HG03139 (cell line): ENCODE measurements around the gene RFC4.

Source experiments
- ATAC-seq: cut with Tn5 transposase; IDR thresholded peaks from one replicate; pipeline ENCODE4 v1.9.1; 2021; ENCODE audit not compliant: unreplicated experiment

RFC4 gene

DNA sequence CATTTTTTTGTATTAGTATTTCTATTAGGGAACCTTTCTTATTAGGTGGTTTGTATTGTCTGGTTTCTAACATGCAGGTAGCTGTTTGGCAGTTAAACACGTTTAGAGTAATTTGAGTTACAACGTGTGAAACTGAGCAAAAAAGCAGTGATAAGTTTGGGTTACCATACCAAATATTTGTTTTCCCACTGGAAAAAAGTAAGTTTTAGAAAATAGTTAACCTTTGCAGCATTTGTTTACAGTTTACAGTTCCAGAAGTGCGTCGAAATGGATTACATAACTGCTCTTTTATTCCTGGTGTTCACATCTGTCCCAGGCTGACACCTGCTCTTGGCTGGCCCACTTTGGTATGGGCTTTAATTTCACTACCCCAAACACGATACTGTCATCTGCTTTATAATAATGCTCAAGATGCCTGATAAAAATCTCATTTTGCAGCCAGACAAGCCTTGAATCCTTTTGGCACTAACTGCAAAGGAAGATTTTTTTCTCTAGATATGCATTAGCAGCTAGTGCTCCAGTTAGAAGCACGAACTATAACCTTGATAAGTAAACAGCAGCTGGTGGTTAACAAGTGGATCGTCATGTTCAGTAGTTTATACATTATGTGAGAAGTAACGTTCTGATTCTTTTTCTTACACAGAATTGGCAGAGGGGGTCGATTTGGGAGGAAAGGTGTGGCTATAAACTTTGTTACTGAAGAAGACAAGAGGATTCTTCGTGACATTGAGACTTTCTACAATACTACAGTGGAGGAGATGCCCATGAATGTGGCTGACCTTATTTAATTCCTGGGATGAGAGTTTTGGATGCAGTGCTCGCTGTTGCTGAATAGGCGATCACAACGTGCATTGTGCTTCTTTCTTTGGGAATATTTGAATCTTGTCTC lies 17.6 kb downstream of the RFC4 start:
- ATAC-seq, result no peak

DNA sequence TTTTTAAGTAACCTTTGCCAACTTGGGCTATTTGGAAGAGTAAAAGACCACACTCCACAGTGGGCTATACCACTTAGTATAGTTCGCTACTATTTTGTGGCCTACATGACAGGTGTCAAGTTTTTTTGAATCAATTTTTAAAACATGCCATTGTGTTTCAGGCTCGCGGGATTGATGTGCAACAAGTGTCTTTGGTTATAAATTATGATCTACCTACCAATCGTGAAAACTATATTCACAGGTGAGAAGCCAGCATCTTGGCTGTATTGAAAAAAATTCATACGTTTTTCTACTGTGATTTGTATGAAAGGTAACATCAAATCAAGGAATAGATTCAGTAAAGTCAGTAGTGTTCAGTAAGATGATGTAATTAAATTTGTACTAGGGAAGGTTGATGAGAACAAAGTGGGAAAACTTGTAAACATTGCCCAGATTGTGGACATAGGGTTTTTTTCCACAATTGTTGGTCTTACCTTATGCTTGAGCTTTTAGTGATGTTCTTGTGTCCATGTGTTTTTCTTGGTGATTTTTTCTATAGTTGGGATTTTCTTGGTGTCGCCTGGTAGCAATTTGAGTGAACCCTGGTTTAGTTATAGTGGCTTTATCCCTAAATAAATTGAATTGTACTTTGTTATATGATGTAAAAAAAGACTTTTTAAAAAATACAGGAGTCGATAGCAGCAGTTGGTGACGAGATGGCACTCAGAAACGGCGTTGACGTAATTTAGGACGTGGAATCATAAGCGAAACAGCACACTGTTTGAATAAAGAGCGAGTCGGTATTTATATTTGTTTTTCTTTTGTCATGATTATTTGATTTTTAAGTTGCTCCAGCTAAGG lies 18.4 kb downstream of the RFC4 start:
- no peak for ATAC-seq

DNA sequence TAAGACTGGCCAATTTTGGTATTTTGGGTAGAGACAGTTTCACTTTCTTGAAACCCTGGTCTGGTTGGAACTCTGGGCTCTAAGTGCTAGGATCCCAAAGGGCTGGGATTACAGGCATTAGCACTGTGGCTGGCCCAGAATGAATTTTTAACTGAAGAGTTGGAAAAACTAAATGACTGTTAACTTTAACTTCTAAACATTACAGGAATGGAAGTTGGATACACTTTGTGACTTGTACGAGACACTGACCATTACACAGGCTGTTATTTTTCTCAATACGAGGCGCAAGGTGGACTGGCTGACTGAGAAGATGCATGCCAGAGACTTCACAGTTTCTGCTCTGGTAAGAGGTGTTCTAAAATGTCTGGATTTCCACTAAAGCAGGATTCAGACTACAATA lies 19.4 kb downstream of the RFC4 start:
- no peak for ATAC-seq

DNA sequence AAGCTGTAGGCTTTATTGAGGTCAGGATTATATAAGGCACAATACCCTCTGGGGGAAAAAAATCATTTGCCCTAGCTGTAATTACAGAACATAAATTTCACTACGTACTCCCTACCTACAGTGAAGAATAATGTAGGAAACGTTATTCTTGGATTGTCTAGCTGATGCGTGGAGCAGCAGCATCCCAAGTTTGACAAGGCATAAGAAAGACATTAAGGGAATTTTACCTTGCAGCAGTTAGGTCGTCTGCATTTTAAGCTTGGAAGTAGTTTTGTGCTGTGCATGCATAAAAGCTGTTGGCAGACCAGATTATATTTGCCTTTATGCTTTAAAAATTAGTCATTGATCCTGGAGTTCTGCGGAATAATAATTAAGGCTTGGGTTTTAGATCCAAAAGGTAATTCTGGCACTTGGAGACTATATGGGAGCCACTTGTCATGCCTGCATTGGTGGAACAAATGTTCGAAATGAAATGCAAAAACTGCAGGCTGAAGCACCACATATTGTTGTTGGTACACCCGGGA lies 20.7 kb downstream of the RFC4 start:
- ATAC-seq, result no peak

DNA sequence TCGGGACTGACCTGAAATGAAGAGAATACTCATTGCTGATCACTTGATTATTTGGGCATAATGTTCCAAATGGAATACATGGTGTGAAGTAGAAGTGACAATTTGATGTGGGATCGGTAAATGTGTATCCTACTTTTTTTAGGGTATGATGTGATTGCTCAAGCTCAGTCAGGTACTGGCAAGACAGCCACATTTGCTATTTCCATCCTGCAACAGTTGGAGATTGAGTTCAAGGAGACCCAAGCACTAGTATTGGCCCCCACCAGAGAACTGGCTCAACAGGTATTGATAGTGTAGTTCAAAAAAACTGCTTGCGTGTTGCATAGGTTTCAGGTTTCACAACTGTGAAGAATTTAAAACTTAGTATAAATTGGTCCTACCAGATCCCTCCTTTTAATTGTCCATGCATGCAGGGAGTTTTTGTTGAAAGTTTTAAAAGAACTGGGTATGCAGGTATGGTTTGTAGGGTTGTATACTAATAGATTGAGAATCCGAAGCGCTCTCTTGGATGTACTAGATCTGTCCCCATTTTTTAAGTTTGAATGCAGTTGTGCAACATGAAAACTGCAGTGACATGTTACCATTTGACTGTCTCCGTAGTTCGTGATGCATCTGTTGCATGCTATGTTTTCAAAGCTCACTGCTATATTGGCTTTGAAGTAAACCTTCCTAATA lies 21.3 kb downstream of the RFC4 start:
- ATAC-seq, result no peak

DNA sequence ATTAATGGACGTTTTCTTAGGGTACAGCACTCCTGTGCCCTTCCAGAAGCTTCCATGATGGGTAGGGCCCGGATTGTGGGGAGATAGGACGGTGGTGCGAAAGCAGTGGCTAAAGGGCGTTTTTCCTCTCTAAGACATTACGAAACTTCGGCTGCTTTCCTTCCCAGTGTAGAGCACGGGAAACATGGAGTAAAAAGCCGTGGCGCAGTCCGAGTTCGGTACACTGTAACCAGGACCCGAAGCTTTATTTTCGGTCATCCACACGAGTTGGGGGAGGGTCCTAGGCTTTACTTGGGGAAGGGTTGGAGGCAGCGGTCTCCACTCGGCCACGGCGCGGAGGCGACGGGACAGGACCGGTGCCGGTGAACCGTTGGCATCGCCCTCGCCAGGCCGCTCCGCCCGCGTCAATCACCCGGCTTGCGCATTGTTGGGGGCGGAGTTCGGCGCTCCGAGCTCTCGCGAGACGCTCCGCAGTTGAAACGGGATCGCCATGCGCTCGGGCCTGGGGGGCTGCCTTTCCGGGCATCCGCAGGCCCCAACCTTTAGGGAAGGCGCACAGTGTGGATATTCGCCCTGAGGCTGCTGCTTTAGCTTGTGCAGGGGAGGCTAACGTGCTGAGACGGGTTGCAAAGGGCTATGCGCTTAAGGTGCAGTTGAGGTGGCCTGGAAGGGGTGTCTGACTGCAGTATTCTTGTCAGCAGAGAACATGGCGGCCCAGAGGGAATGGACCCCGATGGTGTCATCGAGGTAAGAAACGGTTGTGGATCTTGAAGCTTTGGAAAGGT lies 22.4 kb downstream of the RFC4 start:
- peak; percentile 54 for ATAC-seq

DNA sequence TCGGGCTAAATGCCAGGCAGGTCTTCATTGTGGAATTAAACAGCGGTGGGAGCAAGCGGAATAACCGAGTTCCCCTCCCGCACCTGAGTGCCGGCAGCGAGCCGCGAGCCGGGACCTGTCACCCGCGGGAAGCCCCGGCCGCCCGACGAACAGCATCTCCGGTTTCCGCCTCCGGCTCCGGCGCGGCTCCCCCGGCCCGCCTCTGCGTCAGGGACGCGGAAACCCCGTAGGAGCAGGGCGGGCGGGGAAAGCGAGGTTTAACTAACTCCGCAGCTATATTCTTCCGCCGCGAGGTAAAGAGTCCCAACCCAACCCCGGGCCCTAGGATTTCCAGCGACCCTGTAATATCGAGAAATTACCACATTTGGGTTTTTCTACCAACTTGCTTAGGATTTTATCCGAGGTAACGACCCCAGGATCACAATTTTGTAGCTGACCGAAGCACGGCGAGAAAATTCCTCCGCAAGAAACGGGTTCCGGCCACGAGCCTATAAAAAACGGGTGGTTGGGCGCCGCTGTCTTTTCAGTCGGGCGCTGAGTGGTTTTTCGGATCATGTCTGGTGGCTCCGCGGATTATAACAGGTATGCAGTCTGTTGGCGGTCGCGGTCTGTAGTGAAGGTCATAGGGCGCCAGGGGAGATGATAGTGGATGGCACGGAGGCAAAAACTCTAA lies 23.1 kb downstream of the RFC4 start, which contains the start of gene EIF4A2:
TSS of gene EIF4A2 (plus strand) at position 520 of the 673 bp plus-strand sequence. CDS start at position 554, 34 bp downstream.
- peak; percentile 59 for ATAC-seq

DNA sequence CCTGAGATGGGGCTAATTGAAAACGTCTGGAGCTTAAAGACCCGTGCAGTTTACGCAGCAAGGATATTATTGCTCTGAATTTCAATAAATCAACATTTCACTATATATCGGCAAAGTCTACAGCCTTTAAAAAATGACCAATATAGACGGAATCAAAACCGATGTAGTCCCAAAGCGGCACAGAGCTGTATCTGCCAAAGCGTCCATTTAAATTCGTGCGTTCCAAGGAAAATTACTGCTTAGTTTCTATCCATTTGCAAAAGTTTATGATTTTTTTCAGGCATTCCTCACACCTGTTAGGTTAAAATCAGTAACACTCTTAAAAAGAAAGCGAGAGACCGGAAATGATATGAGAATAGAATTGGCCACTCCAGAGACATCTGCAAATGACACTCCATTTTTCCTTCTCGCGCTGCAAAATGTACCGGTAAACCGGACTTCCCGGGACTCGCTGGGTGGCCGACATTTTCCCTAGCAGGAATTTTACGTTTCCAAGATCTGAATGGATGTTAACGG lies 23.7 kb downstream of the RFC4 start:
- no peak for ATAC-seq

DNA sequence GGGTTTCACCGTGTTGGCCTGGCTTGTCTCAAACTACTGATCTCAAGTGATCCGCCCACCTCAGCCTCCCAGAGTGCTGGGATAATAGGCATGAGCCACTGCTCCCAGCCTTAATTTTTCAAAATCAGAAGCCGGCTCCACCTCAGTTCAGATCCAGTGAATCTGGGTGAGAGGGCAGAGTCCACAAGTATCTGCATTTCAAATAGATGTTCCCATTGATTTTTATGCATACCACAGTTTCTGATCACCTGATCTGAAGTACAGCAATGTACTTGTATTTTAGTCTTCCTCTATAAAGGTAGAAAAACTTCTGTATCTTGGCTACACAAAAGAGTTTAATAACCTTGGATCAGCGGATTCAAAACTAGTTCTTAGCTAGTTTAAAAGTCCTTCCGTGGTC lies 27.1 kb downstream of the RFC4 start:
- no peak for ATAC-seq

DNA sequence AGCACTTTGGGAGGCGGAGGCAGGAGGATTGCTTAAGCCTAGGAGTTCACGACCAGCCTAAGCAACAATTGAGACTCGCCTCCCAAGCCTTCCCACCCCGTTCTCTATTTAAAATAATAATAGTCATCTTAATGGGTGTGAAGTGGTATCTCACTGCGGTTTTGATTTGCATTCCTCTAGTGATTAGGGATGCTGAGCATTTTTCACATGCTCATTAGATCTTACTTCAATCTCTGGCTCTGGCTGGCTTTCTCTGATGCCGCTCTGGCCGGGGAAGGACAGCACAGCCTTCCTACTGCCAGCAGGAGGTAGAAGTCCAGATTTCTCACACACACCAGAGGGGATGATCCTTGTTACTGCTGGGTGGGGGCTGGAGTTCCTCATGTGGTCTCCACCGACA lies 30.3 kb downstream of the RFC4 start:
- ATAC-seq, result no peak

DNA sequence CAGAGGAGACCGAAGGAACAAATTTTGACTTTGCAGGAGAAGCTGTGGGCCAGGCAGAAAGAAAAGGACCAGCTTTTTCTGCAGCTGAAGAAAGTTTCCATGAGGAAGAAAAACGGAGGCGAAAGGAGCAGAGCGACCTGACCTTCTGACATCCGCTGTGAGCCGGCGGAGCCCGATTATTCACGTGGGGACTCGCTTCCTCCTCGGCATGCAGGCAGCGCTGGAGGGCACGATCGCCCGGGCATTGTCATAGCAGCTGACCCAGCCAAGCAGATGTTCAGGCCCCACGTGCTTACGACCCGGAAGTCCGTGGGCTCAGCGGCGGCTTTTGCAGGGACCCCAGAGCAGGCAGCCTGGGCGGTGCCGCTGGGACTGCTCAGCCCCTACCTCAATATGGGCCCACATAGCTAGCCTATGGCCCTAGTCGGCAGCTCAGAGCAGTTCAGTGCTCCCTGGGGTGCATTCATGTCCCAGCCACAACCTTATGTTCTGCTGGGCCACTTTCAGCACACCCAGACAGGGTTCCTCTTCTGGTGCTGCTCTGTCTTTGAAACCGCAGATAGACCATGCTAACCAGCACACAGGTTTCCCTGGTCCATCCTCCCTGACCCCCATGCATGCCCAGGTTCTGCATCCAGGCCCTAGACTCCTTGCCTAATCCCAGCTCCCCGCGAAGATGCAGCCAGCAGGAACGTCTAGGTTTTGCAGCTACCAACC lies 33.4 kb downstream of the RFC4 start:
- ATAC-seq, result peak; percentile 87

DNA sequence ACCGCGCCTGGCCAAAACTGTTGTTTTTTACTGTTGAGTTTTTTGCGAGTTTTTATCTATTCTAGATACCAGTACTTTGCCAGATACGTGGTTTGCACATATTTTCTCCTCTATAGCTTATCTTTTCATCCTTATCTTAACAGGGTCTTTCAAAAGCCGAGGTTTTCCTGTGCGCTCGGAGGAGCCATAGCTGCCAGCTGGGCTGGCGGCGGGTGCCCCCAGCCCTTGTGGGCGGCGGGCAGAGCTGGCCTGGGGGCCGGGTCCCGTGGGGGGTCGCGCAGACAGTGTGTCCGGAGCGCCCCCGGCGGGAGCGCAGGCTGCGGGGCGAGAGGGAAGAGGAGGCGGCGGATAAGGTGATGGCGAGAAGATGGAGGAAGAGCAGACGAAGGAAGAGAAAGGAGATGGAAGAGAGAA lies 34.0 kb downstream of the RFC4 start:
- peak; percentile 25 for ATAC-seq

DNA sequence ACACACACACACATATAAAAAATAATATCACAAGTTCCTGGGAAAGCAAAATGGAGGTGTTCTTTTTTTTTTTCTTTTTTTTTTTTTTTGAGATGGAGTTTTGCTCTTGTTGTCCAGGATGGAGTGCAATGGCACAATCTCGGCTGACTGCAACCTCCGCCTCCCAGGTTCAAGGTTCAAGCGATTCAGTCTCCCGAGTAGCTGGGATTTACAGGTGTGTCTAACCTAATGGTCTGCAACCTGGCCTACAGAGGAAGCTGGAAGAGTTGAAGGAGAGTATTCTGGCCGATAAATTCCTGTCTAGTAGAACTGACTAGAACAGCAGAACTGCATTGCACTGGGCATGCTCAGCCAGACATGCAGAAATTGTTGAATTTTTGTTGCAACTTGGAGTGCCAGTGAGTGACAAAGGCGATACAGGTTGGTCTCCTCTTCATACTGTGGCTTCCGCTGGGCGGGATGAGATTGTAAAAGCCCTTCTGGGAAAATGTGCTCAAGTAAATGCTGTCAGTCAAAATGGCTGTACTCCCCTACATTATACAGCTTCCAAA lies 45.3 kb downstream of the RFC4 start:
- no peak for ATAC-seq

DNA sequence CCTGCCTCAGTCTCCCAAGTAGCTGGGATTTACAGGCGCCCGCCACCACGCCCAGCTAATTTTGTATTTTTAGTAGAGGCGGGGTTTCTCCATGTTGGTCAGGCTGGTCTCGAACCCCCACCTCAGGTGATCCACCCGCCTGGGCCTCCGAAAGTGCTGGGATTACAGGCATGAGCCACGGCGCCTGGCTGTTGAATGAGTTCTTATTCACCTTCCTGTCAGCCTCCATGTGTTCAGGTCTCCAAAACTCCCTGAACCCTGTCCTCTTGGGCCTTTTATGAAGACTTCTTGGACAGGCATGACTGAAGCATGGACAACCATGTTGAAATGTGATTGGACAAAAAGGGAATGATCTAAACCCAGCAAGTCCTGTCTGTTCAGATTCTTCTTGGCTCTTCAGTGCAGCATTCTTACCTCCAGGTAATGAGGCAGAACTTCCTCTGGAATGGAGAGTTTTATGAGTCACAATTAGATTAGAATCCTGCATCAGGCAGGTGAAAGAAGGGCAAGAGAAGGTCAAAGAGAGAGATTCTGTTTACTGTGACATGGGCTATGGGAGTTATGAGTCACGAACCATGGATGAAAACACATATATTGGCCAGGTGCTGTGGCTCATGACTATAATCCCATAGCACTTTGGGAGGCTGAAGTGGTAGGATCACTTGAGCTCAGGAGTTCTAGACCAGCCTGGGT lies 46.0 kb downstream of the RFC4 start:
- no peak for ATAC-seq

DNA sequence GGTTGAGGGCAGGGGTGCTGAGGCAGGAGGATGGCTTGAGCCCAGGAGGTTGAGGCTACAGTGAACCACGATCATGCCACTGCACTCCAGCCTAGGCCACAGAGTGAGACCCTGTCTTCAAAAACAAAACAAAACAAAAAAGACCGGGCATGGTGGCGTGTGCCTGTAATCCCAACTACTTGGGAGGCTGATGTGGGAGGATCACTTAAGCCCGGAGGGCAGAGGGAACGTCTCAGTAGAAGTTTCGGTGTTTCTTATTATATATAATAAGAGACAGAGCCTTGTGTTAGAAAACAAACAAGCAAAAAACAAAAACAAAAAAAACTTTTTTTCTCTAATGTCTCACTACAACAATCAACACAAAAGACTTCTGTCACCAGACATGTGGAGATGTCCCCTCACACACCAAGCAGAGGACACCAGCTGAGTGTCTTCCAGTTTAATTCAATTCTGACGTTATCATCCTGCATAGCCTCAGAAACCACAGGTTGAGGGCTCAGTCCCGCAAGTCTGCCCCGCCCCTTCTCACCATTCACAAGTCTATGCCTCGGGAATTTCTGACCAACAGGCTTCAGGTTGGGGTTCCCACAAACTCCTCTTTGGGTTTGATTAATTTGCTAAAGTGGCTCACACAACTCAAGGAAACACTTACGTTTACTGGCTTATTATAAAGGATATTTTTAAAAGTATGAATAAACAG lies 46.9 kb downstream of the RFC4 start:
- no peak for ATAC-seq

DNA sequence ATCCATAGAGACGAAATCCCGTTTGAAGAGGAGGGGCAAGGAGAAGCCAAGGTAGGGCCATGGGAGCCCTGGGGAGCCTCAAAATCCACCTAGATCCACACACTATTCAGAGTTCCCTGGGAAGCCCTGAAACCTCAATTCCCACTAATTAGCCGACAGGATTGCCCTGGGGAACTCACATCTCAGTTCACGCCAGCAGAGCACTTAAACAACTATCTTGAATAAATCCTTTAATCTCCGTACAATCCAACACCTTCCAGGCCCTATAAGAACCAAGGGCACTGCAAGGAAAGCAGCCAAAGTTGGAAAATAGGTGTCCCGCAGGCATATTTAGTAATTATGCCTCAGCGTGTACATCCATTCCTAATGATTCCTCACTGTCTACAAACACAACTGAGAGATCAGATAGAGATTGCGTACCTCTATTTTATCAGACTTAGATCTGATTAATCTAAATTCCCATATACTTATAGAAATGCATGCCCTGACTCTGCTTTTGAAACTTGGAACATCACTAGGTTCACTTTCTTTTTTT lies 48.5 kb downstream of the RFC4 start:
- no peak for ATAC-seq

DNA sequence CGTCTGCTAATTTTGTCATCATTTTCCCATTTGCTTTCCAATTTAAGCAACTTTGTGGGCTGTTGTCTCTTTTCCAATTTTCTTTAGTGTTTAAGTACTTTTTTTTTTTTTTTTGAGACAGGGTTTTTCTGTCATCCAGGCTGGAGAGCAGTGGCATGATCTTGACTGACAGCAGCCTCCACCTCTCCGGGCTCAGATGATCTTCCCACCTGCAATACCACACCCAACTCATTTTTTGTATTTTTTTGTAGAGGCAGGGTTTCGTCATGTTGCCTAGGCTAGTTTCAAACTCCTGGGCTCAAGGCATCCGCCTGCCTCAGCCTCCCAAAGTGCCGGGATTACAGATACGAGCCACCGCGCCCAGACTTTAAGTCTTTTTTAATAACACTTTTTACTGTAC lies 49.1 kb downstream of the RFC4 start:
- no peak for ATAC-seq
